ENCODE results near the gene PLB1.

The PLB1 gene

GRCh38 chr2:28631514-28632206 is 135.8 kb downstream of the PLB1 start:
- no peak for DNase-seq

- DNase-seq = no peak
Observed at GRCh38 chr2:28632791-28633190, 136.9 kb downstream of the PLB1 start.

DNA sequence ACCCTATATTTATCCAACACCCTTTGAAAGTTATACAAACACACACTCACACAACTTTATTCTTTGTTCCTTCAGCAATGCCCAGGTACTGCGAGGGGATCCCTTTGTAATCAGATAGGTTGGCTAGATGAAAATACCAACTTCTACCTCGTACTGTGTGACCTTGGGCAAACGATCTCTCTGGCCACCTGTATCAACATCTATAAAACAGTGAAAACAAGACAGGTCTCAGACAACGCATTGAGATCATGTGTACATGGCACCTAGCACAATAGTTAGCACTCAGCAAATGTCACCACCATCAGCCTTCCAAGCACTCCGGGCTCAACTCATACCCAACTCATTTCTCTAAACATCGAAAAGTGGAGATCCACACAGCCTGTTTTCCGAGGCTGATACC is 137.3 kb downstream of the PLB1 start:
- no peak for DNase-seq

- DNase-seq = no peak
Observed at GRCh38 chr2:28633746-28634145, 137.9 kb downstream of the PLB1 start.

DNA sequence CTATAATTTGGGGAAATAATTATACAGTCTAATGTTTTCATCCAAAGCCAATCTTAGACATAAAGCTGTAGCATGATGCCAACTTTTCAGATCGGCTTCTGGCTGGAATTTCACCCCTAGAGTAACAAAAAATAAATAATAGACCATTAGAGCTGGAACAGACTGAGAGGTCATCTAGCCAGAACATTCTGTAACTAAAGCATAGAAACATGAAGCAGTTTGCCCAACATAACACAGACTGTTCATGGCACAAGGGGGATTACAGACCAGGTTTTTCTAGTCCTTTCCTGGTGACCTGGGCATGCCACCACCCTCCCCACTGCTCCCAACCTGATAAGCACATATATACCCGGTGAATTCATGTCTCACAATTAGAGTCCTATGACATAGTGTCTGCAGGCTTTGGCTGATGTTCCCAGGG is 139.3 kb downstream of the PLB1 start:
- no peak for DNase-seq

- no peak for DNase-seq
Observed at GRCh38 chr2:28636491-28636890, 140.6 kb downstream of the PLB1 start.

DNA sequence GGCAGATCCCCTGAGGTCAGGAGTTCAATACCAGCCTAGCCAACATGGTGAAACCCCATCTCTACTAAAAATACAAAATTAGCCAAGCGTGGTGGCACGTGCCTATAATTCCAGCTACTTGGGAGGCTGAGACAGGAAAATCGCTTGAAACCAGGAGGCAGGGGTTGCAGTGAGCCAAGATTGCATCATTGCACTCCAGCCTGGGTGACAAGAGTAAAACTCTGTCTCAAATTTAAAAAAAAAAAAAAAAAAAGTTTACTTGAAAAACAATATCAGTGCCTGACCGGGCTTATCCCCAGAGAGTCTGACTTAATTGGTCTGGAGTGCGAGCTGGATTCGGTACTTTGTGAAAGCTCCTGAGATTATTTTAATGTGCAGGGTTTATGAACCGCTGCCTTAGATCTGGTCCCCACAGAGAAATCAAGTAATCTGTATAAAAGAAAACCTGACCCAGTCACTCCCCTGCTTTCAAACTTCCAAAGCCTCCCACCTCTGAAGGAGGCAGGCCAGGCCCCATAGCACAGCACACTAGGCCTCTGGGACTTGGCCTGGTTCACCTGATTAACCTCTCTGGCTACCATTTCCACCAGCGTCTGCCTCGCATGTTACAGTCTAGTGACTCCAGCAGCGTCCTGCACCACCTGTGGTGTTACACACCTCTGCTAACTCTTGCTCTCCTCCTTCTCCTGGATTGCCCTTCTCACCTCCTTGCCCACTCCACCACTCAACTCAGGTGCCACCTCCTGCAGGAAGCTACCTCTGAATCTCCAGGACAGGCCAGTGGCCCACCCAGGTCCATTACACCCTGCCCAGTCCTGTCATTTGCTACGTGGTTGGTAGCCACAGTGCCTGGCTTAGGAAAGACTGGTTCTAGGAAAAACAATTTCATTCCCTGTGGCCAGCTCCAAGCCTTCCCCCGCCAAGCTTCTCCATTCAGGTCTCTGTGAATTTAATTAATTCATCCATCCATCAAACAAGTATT is 141.5 kb downstream of the PLB1 start:
- DNase-seq = no peak

DNA sequence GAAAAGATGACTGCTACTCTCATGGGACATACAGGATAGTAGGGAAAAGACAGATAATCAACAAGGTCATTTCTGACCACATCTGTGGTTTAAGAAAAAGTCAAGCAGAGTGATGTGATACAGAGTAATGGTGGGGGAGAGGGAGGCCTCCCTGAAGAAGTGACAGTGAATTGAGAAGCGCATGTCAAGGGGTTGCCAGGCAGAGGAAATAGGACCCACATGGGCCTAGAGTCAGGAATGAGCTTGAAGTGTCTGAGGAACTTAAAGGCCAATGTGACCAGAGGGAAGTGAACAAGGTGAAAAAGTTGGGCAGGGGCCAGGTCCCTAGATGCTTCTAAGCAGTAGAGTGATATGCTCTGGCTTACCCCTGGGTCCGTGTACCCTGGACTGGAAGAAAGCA is 142.2 kb downstream of the PLB1 start:
- DNase-seq = no peak

- DNase-seq = no peak
Observed at GRCh38 chr2:28639092-28639691, 143.3 kb downstream of the PLB1 start.

- no peak for DNase-seq
Observed at GRCh38 chr2:28639836-28640235, 144.0 kb downstream of the PLB1 start.

GRCh38 chr2:28640260-28640907 is 144.5 kb downstream of the PLB1 start:
- no peak for DNase-seq

DNA sequence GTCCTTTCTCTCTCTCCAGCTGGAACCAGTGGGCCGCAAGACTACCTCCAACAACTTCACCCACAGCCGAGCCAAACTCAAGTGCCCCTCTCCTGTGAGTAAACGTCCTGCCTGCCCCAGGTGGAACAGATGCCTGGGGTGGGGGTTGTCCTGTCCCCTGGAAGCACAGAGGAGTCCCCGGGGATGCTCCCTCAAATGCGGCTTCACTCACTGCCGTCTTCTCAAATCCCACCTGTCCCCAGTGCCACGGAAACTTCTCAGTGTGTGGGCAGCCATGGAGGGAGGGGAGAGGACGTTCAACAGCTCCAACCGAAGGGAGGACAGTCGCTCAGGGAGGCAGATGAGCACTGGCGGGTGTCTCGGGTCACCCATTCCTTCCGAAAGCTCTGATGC is 145.0 kb downstream of the PLB1 start:
- no peak for DNase-seq

DNA sequence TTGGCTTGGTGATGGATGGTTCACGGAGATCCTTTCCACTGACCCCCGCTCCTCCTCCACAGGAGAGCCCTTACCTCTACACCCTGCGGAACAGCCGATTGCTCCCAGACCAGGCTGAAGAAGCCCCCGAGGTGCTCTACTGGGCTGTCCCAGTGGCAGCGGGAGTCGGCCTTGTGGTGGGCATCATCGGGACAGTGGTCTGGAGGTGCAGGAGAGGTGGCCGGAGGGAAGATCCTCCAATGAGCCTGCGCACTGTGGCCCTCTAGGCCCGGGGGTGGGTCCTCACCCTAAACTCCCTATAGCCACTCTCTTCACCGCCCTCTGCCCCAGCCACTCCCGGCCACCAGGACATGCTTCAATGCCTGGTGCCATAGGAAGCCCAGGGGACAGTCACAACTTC is 146.9 kb downstream of the PLB1 start:
- DNase-seq = no peak

DNA sequence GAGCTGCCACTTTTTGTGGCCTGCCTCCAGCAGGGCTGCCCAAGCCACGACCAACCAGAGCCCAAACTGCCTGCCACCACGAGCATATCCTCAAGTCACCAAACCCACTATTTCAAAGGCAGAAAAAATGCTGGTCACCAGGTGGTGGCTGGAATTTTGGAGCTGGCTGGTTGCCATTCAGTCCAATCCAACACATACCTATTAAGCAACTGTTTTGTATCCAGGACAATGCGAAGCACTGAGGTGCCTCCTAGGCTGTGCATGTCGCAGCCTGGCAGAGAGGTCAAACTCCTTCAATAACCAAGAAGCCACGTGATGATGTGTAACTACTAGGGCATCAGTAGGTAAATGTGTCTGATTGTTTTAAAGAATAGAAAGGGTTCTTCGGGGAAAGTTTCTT is 147.5 kb downstream of the PLB1 start:
- DNase-seq = no peak

DNA sequence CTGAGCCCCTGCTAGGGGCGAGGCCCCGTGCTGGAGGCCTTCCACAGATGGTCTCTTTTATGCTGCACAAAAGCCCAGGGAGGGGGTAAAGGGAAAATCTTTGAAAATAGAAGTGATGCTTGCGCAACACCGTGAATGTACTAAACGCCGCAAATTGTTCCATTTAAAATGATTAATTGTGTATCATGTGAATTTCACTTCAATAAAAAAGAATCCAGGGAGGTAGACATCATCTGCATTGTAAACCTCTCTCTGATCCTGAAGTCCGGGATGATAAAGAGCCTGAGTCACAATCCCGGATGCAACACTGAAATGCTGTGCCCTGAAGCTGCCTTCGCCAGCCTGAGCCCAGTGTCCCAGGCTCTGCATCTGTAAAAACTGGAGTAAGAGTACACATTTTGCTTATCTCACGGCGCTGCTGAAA is 148.1 kb downstream of the PLB1 start:
- no peak for DNase-seq

- no peak for DNase-seq
Observed at GRCh38 chr2:28644760-28645159, 148.9 kb downstream of the PLB1 start.

DNA sequence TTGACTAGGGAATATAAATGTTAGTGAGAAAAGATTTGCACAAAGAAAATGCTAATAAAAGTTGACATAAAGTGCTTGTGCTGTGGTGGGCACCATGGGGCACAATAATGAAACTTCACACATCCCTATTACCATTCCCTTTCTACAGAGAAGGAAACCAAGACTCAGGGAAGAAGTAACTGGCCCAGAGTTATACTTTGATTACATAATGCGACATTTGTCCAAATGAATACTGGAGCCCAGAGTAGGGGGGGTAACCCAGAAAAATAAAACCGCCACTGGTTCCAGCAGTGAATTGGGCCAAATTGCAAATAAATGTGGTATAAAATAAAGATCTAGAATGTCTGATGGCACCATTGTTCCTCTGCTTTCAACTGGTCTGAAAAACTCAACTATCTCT is 149.7 kb downstream of the PLB1 start:
- DNase-seq = no peak

GRCh38 chr2:28647682-28648081 is 151.8 kb downstream of the PLB1 start:
- no peak for DNase-seq

DNA sequence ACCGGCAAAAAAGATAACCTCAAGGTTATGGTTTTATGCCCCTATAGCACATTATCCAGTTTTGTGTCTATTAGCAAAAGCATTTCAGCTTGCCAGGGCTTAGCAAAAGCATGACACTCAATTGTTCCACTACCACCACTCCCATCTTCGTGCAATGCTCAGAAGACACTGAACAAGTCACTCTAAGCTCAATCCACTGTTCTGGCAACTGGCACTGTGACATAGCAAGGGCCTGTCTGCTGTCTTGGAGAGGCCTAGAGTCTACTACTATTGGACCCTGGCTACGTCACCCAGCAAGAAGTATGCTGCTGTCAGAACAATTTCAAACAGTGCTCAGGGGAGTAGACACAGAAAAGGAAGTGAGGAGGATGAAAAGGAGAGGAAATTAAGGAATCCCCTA is 152.3 kb downstream of the PLB1 start:
- no peak for DNase-seq

- DNase-seq = no peak
Observed at GRCh38 chr2:28648671-28649395, 153.0 kb downstream of the PLB1 start.

DNA sequence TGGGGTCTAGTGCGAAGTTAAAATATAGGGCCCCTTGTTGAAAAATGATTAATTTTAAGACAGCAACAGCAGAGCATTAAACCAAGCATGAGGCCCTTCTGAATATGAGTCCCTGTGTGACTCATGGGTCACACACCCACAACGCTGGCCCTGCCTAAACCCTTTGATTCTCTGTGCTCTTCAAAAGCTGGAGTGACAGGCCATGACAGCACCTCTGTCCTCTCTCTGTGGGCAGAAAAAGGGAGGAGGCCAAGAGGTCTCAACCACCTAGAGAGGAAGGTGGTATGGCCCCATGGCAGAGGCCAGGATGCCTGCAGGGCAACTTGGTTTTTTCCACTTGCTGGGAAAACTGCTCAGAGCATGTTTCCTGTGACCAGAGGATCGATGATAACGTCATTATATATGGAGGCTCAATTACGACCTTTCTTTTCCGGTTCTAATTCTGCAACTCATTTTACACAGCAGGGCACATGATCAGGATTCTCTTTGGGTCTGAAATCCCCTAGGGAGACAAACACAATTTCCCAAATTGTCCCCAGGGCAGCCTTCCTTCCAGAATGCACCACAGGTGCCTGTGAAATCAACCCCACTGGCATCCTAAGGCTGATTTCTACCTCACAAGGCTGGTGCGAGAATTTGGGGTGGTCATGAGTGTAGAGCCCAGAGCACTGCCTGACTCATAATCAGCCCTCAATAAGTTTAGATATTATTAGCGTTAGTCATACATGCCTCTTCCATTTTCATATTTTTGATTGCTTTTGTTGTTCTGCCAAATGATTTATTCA is 153.8 kb downstream of the PLB1 start:
- DNase-seq = no peak

- no peak for DNase-seq
Observed at GRCh38 chr2:28650266-28650584, 154.4 kb downstream of the PLB1 start.
